Measurements from ENCODE around the gene DNAAF3. TPM values are rescaled to one million over a fixed set of nuclear protein-coding genes. Genes with fewer than 3 reads are reported as not detected.

Gene DNAAF3
- total RNA-seq, 2 donors from 2014 or later, result 1.6 TPM

GRCh38 chr19:55112246-55112776, 54.1 kb downstream of the DNAAF3 start:
- intact Hi-C loops (cut with DNase I), result no loop called here
- no peaks in the 10 kb centered on the region for H3K27me3 ChIP-seq
- ATAC-seq (no peak), DNase-seq (peak in 1 of 4 donors; percentile 8)
- 91 to 100% methylated on average over 1 to 23 of the region's 25 CpGs for WGBS, 2 donors
- H3K4me1 ChIP-seq, result peaks cover 42% of the 10 kb centered on the region
- peak overlapping the region in 2 of 4 donors; percentile 67 to 71 for H3K27ac ChIP-seq
- no peak for TF ChIP-seq CTCF (IDR thresholded peaks at IDR 0.05)
- no peak for TF ChIP-seq POLR2A (IDR thresholded peaks at IDR 0.05)
- H3K4me3 ChIP-seq, result no peak overlapping the region
- no peaks in the 10 kb centered on the region for H3K9me3 ChIP-seq
- no peaks in the 10 kb centered on the region for H3K36me3 ChIP-seq (replicated peaks in 1 of 2; ENCODE audit: insufficient read depth in 1 of 2, low read depth in 2 of 2)

- intact Hi-C loops (cut with DNase I), result no loop called here
- no peak overlapping the region for H3K4me3 ChIP-seq
- TF ChIP-seq POLR2A (IDR thresholded peaks at IDR 0.05) (no peak), CTCF (IDR thresholded peaks at IDR 0.05) (no peak)
- H3K9me3 ChIP-seq, result no peaks in the 10 kb centered on the region
- no peaks in the 10 kb centered on the region for H3K36me3 ChIP-seq (replicated peaks in 1 of 2; ENCODE audit: insufficient read depth in 1 of 2, low read depth in 2 of 2)
- H3K4me1 ChIP-seq, result peaks cover 36% of the 10 kb centered on the region
- DNase-seq (no peak), ATAC-seq (no peak)
- no peak overlapping the region for H3K27ac ChIP-seq
- H3K27me3 ChIP-seq, result no peaks in the 10 kb centered on the region
- 80 to 83% methylated on average over 20 to 21 of the region's 21 CpGs for WGBS, 2 donors
Observed at GRCh38 chr19:55111238-55111831, 55.1 kb downstream of the DNAAF3 start.

- H3K27ac ChIP-seq, result no peak overlapping the region
- intact Hi-C loops (cut with DNase I), result no loop called here
- ATAC-seq, result no peak
- WGBS, 2 donors, result 80 to 96% methylated on average over 5 to 20 of the region's 20 CpGs
- no peak for TF ChIP-seq POLR2A (IDR thresholded peaks at IDR 0.05)
- TF ChIP-seq CTCF (IDR thresholded peaks at IDR 0.05), result no peak
- peaks cover 20% of the 10 kb centered on the region for H3K4me1 ChIP-seq
- DNase-seq, result no peak
- H3K36me3 ChIP-seq (replicated peaks in 1 of 2; ENCODE audit: insufficient read depth in 1 of 2, low read depth in 2 of 2), result no peaks in the 10 kb centered on the region
- H3K9me3 ChIP-seq, result no peaks in the 10 kb centered on the region
- H3K27me3 ChIP-seq, result no peaks in the 10 kb centered on the region
- no peak overlapping the region for H3K4me3 ChIP-seq
Observed at GRCh38 chr19:55109527-55110291, 56.7 kb downstream of the DNAAF3 start.

Small RNAs within 50 kb of the gene (microRNA-seq; reads per million reads assigned to microRNA genes)
- gene MIR7975 (ENCODE audit: borderline number of aligned reads in 2 of 2, borderline replicate concordance in 2 of 2), result 0 reads per million in 2 donors

Small RNAs within 50 kb of the gene (small RNA-seq; reads per million reads assigned to genes)
- gene MIR7975, result not detected
- not detected for gene RF01210

Other genes with a start within 250 kb of the DNAAF3 start
- gene NLRP7, start 219.1 kb downstream of the DNAAF3 start, total RNA-seq, result not detected
- 10 to 100 TPM in 1 of 2 donors, 1 to 10 TPM in 1; 1.3 to 10.2 TPM for gene NLRP2, start 200.2 kb downstream of the DNAAF3 start, total RNA-seq
- gene GP6, start 128.3 kb downstream of the DNAAF3 start, total RNA-seq, result under 1 TPM in 1 of 2 donors, not detected in 1; 0.78 TPM
- gene RDH13, start 103.5 kb downstream of the DNAAF3 start, total RNA-seq, result 10 to 100 TPM; 18.4 to 20.4 TPM
- gene EPS8L1, start 90.7 kb downstream of the DNAAF3 start, total RNA-seq, result 10 to 100 TPM; 22.1 to 23.3 TPM
- gene PPP1R12C, start 49.0 kb downstream of the DNAAF3 start, total RNA-seq, result 100 to 1,000 TPM in 1 of 2 donors, 10 to 100 TPM in 1; 81.2 to 135 TPM
- gene TNNT1, start 17.4 kb downstream of the DNAAF3 start, total RNA-seq, result not detected
- gene TNNI3, start 8.9 kb downstream of the DNAAF3 start, total RNA-seq, result not detected
- gene SYT5, start 13.7 kb upstream of the DNAAF3 start, total RNA-seq, result under 1 TPM in 1 of 2 donors, not detected in 1; 0.26 TPM
- gene PTPRH, start 42.9 kb upstream of the DNAAF3 start, total RNA-seq, result 10 to 100 TPM; 14.8 to 15.8 TPM
- gene TMEM86B, start 62.1 kb upstream of the DNAAF3 start, total RNA-seq, result 1 to 10 TPM; 1.6 to 3.0 TPM
- 10 to 100 TPM; 19.2 to 20.8 TPM for gene PPP6R1, start 92.4 kb upstream of the DNAAF3 start, total RNA-seq
- gene HSPBP1, start 113.5 kb upstream of the DNAAF3 start, total RNA-seq, result 10 to 100 TPM; 12.5 to 51.1 TPM
- gene BRSK1, start 117.4 kb upstream of the DNAAF3 start, total RNA-seq, result 1 to 10 TPM in 1 of 2 donors, under 1 TPM in 1; 0.66 to 1.0 TPM
- 1 to 10 TPM in 1 of 2 donors, not detected in 1; 1.0 TPM for gene TMEM150B, start 158.7 kb upstream of the DNAAF3 start, total RNA-seq
- 10 to 100 TPM; 14.8 to 17.6 TPM for gene KMT5C, start 173.3 kb upstream of the DNAAF3 start, total RNA-seq
- gene COX6B2, start 188.1 kb upstream of the DNAAF3 start, total RNA-seq, result 1 to 10 TPM in 1 of 2 donors, not detected in 1; 1.6 TPM
- gene GARIN5B, start 196.6 kb upstream of the DNAAF3 start, total RNA-seq, result not detected
- not detected for gene IL11, start 203.8 kb upstream of the DNAAF3 start, total RNA-seq
- gene TMEM190, start 210.2 kb upstream of the DNAAF3 start, total RNA-seq, result not detected
- 10 to 100 TPM; 12.5 to 53.4 TPM for gene TMEM238, start 217.7 kb upstream of the DNAAF3 start, total RNA-seq
- gene RPL28, start 219.3 kb upstream of the DNAAF3 start, total RNA-seq, result 100 to 1,000 TPM; 113 to 268 TPM
- gene UBE2S, start 241.2 kb upstream of the DNAAF3 start, total RNA-seq, result 1 to 10 TPM; 6.5 to 7.9 TPM